HepG2 (cell line): ENCODE measurements around the gene SLC19A3. TPM values are rescaled to one million over a fixed set of nuclear protein-coding genes. Genes with fewer than 3 reads are reported as not detected.

Experiments
- ATAC-seq: fragments of 200-7000 bp; cut with Tn5 transposase; 3 replicates; pipeline ENCODE4 v1.9.1; 2020; ENCODE audit warnings: mild to moderate bottlenecking, moderate library complexity
- BruUV-seq: library from RNA; stranded (reverse); fragments of 400-500 nt; replicated peaks from 2 replicates; lab custom pipeline; 2021; lab: Mats Ljungman, UMichigan
- CTCF ChIA-PET: fragments of 300-600 bp; formaldehyde crosslinking; extraction: SDS; loops from one replicate; lab custom pipeline; 2021; ENCODE audit warnings: low total read pairs, inconsistent platforms, low intra/inter-chr PET ratio; lab: Yijun Ruan, JAX
- POLR2A ChIA-PET: fragments of 350-600 bp; sonication (Branson Sonifier 250); formaldehyde crosslinking; loops from one replicate; lab custom pipeline; 2020; ENCODE audit warnings: antibody characterized with exemption, inconsistent platforms; lab: Yijun Ruan, JAX
- DNase-seq: peaks from one replicate; pipeline ENCODE4 v3.0.0-alpha.2; 2015; ENCODE audit warnings: low spot score
- FAIRE-seq: peaks from 3 replicates; lab custom pipeline; 2011; peaks lifted over from hg19 to GRCh38; lab: Jason Lieb, UNC
- H2AFZ ChIP-seq: one replicate; pipeline ENCODE4 v1.6.1; 2011; ENCODE audit warnings: low read length, inconsistent platforms
- H3K27ac ChIP-seq: fragments of 300-600 bp; 3 replicates; pipeline ENCODE4 v1.8.0; 2011; ENCODE audit warnings: mixed run types, mild to moderate bottlenecking, mixed read lengths, low read length, inconsistent platforms; ENCODE audit not compliant: insufficient read depth; ENCODE audit errors: extremely low read length
- H3K27me3 ChIP-seq, 2 experiments: fragments of 200-600 bp in 1 of 2; 2 replicates in 1 of 2; 3 replicates in 1 of 2; pipeline versions ENCODE4 v1.6.0 to v1.8.0; 2011; ENCODE audit warnings: low read length in 2 of 2, mild to moderate bottlenecking in 2 of 2, moderate library complexity in 2 of 2, inconsistent platforms in 1 of 2; ENCODE audit not compliant: insufficient read depth in 2 of 2, control insufficient read depth in 1 of 2
- H3K36me3 ChIP-seq, 2 experiments: fragments of 200-600 bp in 1 of 2; replicated peaks in 1 of 2; 2 replicates in 1 of 2; 3 replicates in 1 of 2; pipeline versions ENCODE4 v1.5.1 to v1.8.0; 2011; ENCODE audit warnings: low read length in 2 of 2, inconsistent platforms in 1 of 2; ENCODE audit not compliant: insufficient read depth in 2 of 2, control insufficient read depth in 1 of 2
- H3K4me1 ChIP-seq: 2 replicates; pipeline ENCODE4 v1.5.1; 2012; ENCODE audit warnings: low read length, inconsistent platforms; ENCODE audit not compliant: insufficient read depth
- H3K4me2 ChIP-seq: 2 replicates; pipeline ENCODE4 v1.6.0; 2011; ENCODE audit warnings: low read depth, low read length, inconsistent platforms
- H3K4me3 ChIP-seq, 3 experiments: fragments of 200-600 bp in 1 of 3; sonication (generic), shearing (Covaris generic) in 1 of 3; replicated peaks in 1 of 3; 2 replicates each; pipeline ENCODE4 v1.5.1; 2011 to 2016; ENCODE audit warnings: low read length in 3 of 3, inconsistent platforms in 2 of 3, low read depth in 2 of 3, mild to moderate bottlenecking in 2 of 3, control low read depth in 1 of 3, mixed read lengths in 1 of 3; ENCODE audit not compliant: insufficient read depth in 1 of 3
- H3K79me2 ChIP-seq: one replicate; pipeline ENCODE4 v1.6.1; 2011; ENCODE audit warnings: low read length, inconsistent platforms; ENCODE audit not compliant: insufficient read depth
- H3K9ac ChIP-seq: 2 replicates; pipeline ENCODE4 v1.6.0; 2011; ENCODE audit warnings: mild to moderate bottlenecking, low read depth, low read length, inconsistent platforms; ENCODE audit not compliant: insufficient read depth
- H3K9me3 ChIP-seq: 2 replicates; pipeline ENCODE4 v1.5.1; 2012; ENCODE audit warnings: mild to moderate bottlenecking, low read length
- H4K20me1 ChIP-seq: 2 replicates; pipeline ENCODE4 v1.6.0; 2011; ENCODE audit warnings: inconsistent platforms, mild to moderate bottlenecking, low read length, moderate library complexity; ENCODE audit not compliant: insufficient read depth
- CBX1 ChIP-seq: IDR thresholded peaks from one replicate; pipeline ENCODE4 v1.6.1; 2016; ENCODE audit warnings: antibody characterized with exemption, low read depth
- PAXIP1 ChIP-seq: sonication (generic); formaldehyde crosslinking; conservative IDR thresholded peaks from 2 replicates; pipeline ENCODE4 v1.4.0; 2020; ENCODE audit warnings: mild to moderate bottlenecking, missing genetic modification reagents, moderate library complexity
- POLR2AphosphoS2 ChIP-seq: IDR thresholded peaks from 2 replicates; pipeline ENCODE4 v1.6.1; 2011; ENCODE audit warnings: low read depth, low read length, improper control_type of control experiment
- SMARCC2 ChIP-seq: fragments of 450-650 bp; IDR thresholded peaks from 2 replicates; pipeline ENCODE4 v1.6.1; 2017; ENCODE audit warnings: antibody characterized with exemption, mild to moderate bottlenecking
- SMYD3 ChIP-seq: sonication (generic); formaldehyde crosslinking; IDR thresholded peaks from 2 replicates; pipeline ENCODE4 v1.8.1; 2023; ENCODE audit warnings: mild to moderate bottlenecking, missing genetic modification reagents
- TOE1 ChIP-seq: sonication (generic); formaldehyde crosslinking; IDR thresholded peaks from 2 replicates; pipeline ENCODE4 v1.4.0; 2020; ENCODE audit warnings: mild to moderate bottlenecking, missing genetic modification reagents
- ZNF589 ChIP-seq: sonication (generic); formaldehyde crosslinking; conservative IDR thresholded peaks from 2 replicates; pipeline ENCODE4 v1.8.0; 2022; ENCODE audit warnings: mild to moderate bottlenecking, moderate library complexity, missing genetic modification reagents
- WGBS: methylation state at CpG from one replicate; pipeline ENCODE4 v1.1.6; 2017; ENCODE audit warnings: low lambda C conversion rate; 5-methylcytosine and 5-hydroxymethylcytosine counted together
- in situ Hi-C: cut with HindIII; loops from 2 replicates; pipeline ENCODE4 v1.10.0; 2017; ENCODE audit warnings: low pct_unique_long_range_greater_than_20kb; ENCODE audit not compliant: extremely low pct_ligation_motif_present
- intact Hi-C: fragments of 100-400 bp; cut with micrococcal nuclease; formaldehyde crosslinking; loops from one replicate; pipeline ENCODE4 v1.10.0; 2022; ENCODE audit not compliant: unreplicated experiment
- polyA plus RNA-seq, 8 experiments: library from polyadenylated mRNA; depleted of rRNA in 3 of 8; stranded (reverse) in 7 of 8; unstranded in 1 of 8; fragments of >200 nt; fragmentation: Illumina TruSeq in 4 of 8; extraction: Trizol in 4 of 8; gene quantifications; 2 replicates each; pipeline versions ENCODE4 v1.2.1 to v1.2.3, GENCODE V29; 2011 to 2016; ENCODE audit warnings: low read depth in 4 of 8, missing spikeins in 1 of 8, mixed read lengths in 1 of 8; ENCODE audit not compliant: insufficient read depth in 1 of 8
- total RNA-seq, 5 experiments: library from RNA; depleted of rRNA; stranded (reverse); fragments of >200 nt; fragmentation: Illumina TruSeq; extraction: Trizol; gene quantifications; 2 replicates each; pipeline ENCODE4 v1.2.3, GENCODE V29; 2016; ENCODE audit warnings: low read depth in 1 of 5

Gene SLC19A3
- total and polyA plus RNA-seq, 2 of the 13 experiments (the other 11 are each of a cell fraction or from before 2014, with no cell fraction given): 2.3 to 5.2 TPM

GRCh38 chr2:227728035-227728434 lies 10.2 kb upstream of the SLC19A3 start, which contains the start of gene SCYGR7:
TSS of gene SCYGR7 (plus strand) at chr2:227728335. CDS start at chr2:227728335, 0 bp downstream.
- Histone ChIP-seq H3K4me2 (no peak within 1 kb of the TSS), H3K4me1 (peaks cover 8% of the 10 kb centered on the region), H3K4me3 (no peak within 1 kb of the TSS), H3K27me3 (no peaks in the 10 kb centered on the region), H3K36me3 (no peaks in the 10 kb centered on the region), H3K27ac (no peak within 1 kb of the TSS), H3K79me2 (no peaks in the 10 kb centered on the region), H4K20me1 (no peaks in the 10 kb centered on the region), H3K9ac (no peak within 1 kb of the TSS), H3K9me3 (no peaks in the 10 kb centered on the region), H2AFZ (no peak within 1 kb of the TSS)
- TF ChIP-seq POLR2AphosphoS2 (no peak), TOE1 (CRISPR knock-in tag) (no peak), CBX1 (no peak), SMYD3 (CRISPR knock-in tag) (no peak), SMARCC2 (no peak), ZNF589 (CRISPR knock-in tag) (no peak), PAXIP1 (CRISPR knock-in tag) (no peak)
- DNase-seq (no peak), FAIRE-seq (no peak), ATAC-seq (no peak)
- POLR2A ChIA-PET: no interaction called here
- 59% methylated on average over 4 of the region's 5 CpGs for WGBS
- CTCF ChIA-PET: no interaction called here
- in situ Hi-C loops (no loop called here), intact Hi-C loops (no loop called here)
- BruUV-seq: no TSS peak
